ENCODE data around the gene MYLK. TPM values are rescaled to one million over a fixed set of nuclear protein-coding genes. Genes with fewer than 3 reads are reported as not detected.

MYLK gene
- total and polyA plus RNA-seq, 2 donors (not counting 1 experiment from before 2014, with no cell fraction given) = 0.51 TPM; not detected in 1

DNA sequence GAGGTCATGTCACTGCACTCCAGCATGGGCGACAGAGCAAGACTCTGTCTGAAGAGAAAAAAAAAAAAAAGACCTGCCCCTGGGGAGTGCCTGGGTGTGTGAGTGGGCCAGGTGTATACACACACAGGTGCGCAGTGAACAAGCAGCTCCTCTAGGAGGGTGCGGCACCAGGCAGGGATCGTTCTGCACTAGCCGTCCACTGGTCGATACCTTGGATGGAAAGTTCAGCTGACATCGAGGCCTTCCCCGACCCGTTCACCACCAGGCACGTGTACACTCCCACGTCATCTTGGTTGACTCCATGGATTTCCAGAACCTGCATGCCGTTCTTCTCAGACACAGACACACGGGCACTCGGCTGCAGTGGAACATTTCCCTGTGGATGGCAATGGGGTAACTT is 147.0 kb downstream of the MYLK start:
- Mint-ChIP-seq H3K27ac (no peak overlapping the region), H3K4me3 (no peak overlapping the region), H3K4me1 (no peaks in the 10 kb centered on the region), H3K27me3 (peaks cover 15% of the 10 kb centered on the region), H3K9me3 (ENCODE audit: insufficient read depth) (no peaks in the 10 kb centered on the region)
- H3K4me2 ChIP-seq (replicated peaks; ENCODE audit: low read depth, low read length, poor library complexity, severe bottlenecking) = no peak overlapping the region
- no peaks in the 10 kb centered on the region for H3K36me3 ChIP-seq (replicated peaks in 1 of 2; ENCODE audit: control extremely low read depth in 1 of 2, control insufficient read depth in 1 of 2, extremely low read depth in 1 of 2, insufficient read depth in 2 of 2, low read length in 1 of 2)
- H4K20me1 ChIP-seq (ENCODE audit: control insufficient read depth, insufficient read depth, low read length, poor library complexity, severe bottlenecking) = no peaks in the 10 kb centered on the region
- no peaks in the 10 kb centered on the region for H3K4me1 ChIP-seq (ENCODE audit: control insufficient read depth in 2 of 2, insufficient read depth in 2 of 2, low read length in 2 of 2)
- TF ChIP-seq CTCF (IDR thresholded peaks at IDR 0.05) = no peak
- no peak for TF ChIP-seq EZH2 (IDR thresholded peaks at IDR 0.05; ENCODE audit: borderline replicate concordance, insufficient read depth, low read depth, low read length, poor library complexity, severe bottlenecking)
- H3K9me3 ChIP-seq (ENCODE audit: control extremely low read depth in 1 of 3, control insufficient read depth in 2 of 3, insufficient read depth in 1 of 3, low read length in 2 of 3) = no peaks in the 10 kb centered on the region
- no peaks in the 10 kb centered on the region for H3K79me2 ChIP-seq (ENCODE audit: control insufficient read depth, insufficient read depth, low read length)
- no peak overlapping the region for H3K9ac ChIP-seq (ENCODE audit: low read length)
- H3K27me3 ChIP-seq (replicated peaks in 1 of 4; ENCODE audit: control extremely low read depth in 1 of 4, control insufficient read depth in 3 of 4, insufficient read depth in 4 of 4, low read length in 3 of 4) = no peaks in the 10 kb centered on the region
- DNase-seq = no peak
- no peak for ATAC-seq (ENCODE audit: low read depth)
- intact Hi-C loops (cut with micrococcal nuclease) = no loop called here
- ChIA-PET CTCF (no interaction called here), POLR2A (no interaction called here)
- WGBS (ENCODE audit: insufficient coverage) = 95% methylated on average over 14 of the region's 14 CpGs
- H3K4me3 ChIP-seq (ENCODE audit: control extremely low read depth in 1 of 5, extremely low read depth in 1 of 5, insufficient read depth in 1 of 5, low read depth in 2 of 5, low read length in 4 of 5) = no peak overlapping the region
- no peak overlapping the region for H3K27ac ChIP-seq (ENCODE audit: low read length in 2 of 2)
- H2AFZ ChIP-seq (ENCODE audit: insufficient read depth, low read depth, low read length, poor library complexity, severe bottlenecking) = no peak overlapping the region

DNA sequence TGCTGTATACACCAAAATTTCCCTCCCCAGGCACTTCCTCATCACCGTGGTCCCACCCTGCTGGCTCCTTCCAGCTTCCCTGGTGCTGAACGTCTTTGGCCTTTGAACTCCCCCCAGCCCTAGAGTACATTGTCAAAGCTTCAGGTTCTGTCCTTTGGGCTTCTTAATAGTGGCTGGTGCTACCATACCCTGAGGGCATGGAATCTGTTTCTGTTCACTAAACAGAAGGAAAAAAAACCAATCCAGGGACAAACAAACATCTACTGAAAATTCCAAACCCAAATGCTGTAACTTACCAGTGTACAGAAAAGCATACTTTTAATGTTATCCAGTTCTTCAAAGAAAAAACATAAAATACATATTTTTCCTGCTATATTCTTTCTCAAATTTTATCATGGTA is 148.7 kb downstream of the MYLK start:
- Histone ChIP-seq H3K9ac (ENCODE audit: low read length) (no peak overlapping the region), H2AFZ (ENCODE audit: insufficient read depth, low read depth, low read length, poor library complexity, severe bottlenecking) (no peak overlapping the region), H3K36me3 (replicated peaks in 1 of 2; ENCODE audit: control extremely low read depth in 1 of 2, control insufficient read depth in 1 of 2, extremely low read depth in 1 of 2, insufficient read depth in 2 of 2, low read length in 1 of 2) (no peaks in the 10 kb centered on the region), H3K4me1 (ENCODE audit: control insufficient read depth in 2 of 2, insufficient read depth in 2 of 2, low read length in 2 of 2) (no peaks in the 10 kb centered on the region), H3K4me2 (replicated peaks; ENCODE audit: low read depth, low read length, poor library complexity, severe bottlenecking) (no peak overlapping the region), H4K20me1 (ENCODE audit: control insufficient read depth, insufficient read depth, low read length, poor library complexity, severe bottlenecking) (no peaks in the 10 kb centered on the region), H3K4me3 (ENCODE audit: control extremely low read depth in 1 of 5, extremely low read depth in 1 of 5, insufficient read depth in 1 of 5, low read depth in 2 of 5, low read length in 4 of 5) (no peak overlapping the region), H3K27ac (ENCODE audit: low read length in 2 of 2) (no peak overlapping the region), H3K79me2 (ENCODE audit: control insufficient read depth, insufficient read depth, low read length) (no peaks in the 10 kb centered on the region), H3K27me3 (replicated peaks in 1 of 4; ENCODE audit: control extremely low read depth in 1 of 4, control insufficient read depth in 3 of 4, insufficient read depth in 4 of 4, low read length in 3 of 4) (no peaks in the 10 kb centered on the region), H3K9me3 (ENCODE audit: control extremely low read depth in 1 of 3, control insufficient read depth in 2 of 3, insufficient read depth in 1 of 3, low read length in 2 of 3) (no peaks in the 10 kb centered on the region)
- DNase-seq (no peak), ATAC-seq (ENCODE audit: low read depth) (no peak)
- intact Hi-C loops (cut with micrococcal nuclease) = no loop called here
- no peak for TF ChIP-seq EZH2 (IDR thresholded peaks at IDR 0.05; ENCODE audit: borderline replicate concordance, insufficient read depth, low read depth, low read length, poor library complexity, severe bottlenecking)
- no peak for TF ChIP-seq CTCF (IDR thresholded peaks at IDR 0.05)
- H3K4me1 Mint-ChIP-seq = no peaks in the 10 kb centered on the region
- H3K4me3 Mint-ChIP-seq = no peak overlapping the region
- no peak overlapping the region for H3K27ac Mint-ChIP-seq
- ChIA-PET CTCF (no interaction called here), POLR2A (no interaction called here)
- WGBS (ENCODE audit: insufficient coverage) = 86% methylated on average over 1 of the region's 2 CpGs
- H3K27me3 Mint-ChIP-seq = peaks cover 11% of the 10 kb centered on the region
- H3K9me3 Mint-ChIP-seq (ENCODE audit: insufficient read depth) = no peaks in the 10 kb centered on the region

All from B cell (primary cell).